ENCODE data around the gene CRHR2.

The CRHR2 gene

GRCh38 chr7:30618080-30618676 is 64.1 kb downstream of the CRHR2 start:
- no peak for DNase-seq (ENCODE audit: low read depth)

- DNase-seq (ENCODE audit: low read depth), result no peak
Measured at GRCh38 chr7:30617359-30617758, 64.9 kb downstream of the CRHR2 start.

- DNase-seq (ENCODE audit: low read depth), result no peak
Measured at GRCh38 chr7:30616318-30616717, 65.9 kb downstream of the CRHR2 start.

- no peak for DNase-seq (ENCODE audit: low read depth)
Measured at GRCh38 chr7:30613366-30614325, 68.6 kb downstream of the CRHR2 start.

- no peak for DNase-seq (ENCODE audit: low read depth)
Measured at GRCh38 chr7:30612658-30613265, 69.5 kb downstream of the CRHR2 start.

- DNase-seq (ENCODE audit: low read depth), result no peak
Measured at GRCh38 chr7:30605832-30606231, 76.4 kb downstream of the CRHR2 start.

GRCh38 chr7:30604901-30605300 is 77.4 kb downstream of the CRHR2 start:
- DNase-seq (ENCODE audit: low read depth), result no peak

Measured in non-pigmented ciliary epithelial cell (primary cell).